Panc1 (cell line): ENCODE results near the gene SRGAP2C.
"Not testable (repeated sequence)": the region's sequence is repeated elsewhere in the genome, so short reads cannot be mapped to it uniquely, and the experiment has no call there.

ENCODE experiments used
- POLR2AphosphoS5 ChIP-seq: IDR thresholded peaks from 2 replicates; pipeline ENCODE4 v1.6.1; 2012; ENCODE audit warnings: mild to moderate bottlenecking, low read depth, low read length, moderate library complexity
- SIN3A ChIP-seq: IDR thresholded peaks from 2 replicates; pipeline ENCODE4 v1.6.1; 2012; ENCODE audit warnings: low read depth, mild to moderate bottlenecking, low read length, moderate library complexity, borderline replicate concordance; ENCODE audit not compliant: insufficient read depth
- TF ChIP-seq, protein P1 (sequence below): fragments of 450-650 bp; IDR thresholded peaks from 2 replicates; pipeline ENCODE4 v1.5.1; 2017; ENCODE audit warnings: mild to moderate bottlenecking

DNA sequence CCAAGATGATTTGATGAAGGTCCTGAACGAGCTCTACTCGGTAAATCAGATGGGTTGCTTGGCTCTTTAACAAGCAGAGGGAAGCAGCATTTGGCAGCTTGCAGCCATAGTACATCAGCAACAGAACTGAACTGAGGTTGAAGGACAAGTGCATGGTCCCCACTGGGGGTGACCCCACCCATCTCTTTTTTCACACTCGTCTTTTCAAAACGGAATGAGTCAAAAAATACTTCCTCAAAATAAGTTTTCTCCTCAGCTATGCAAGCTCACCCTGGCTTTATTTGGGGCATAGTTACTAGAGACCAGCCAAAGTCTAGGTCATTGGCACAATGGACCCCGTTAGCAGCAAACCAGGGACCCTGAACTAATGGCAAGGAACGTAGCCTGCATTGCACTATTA is 180.5 kb downstream of the SRGAP2C start:
- TF ChIP-seq, protein P1, sequence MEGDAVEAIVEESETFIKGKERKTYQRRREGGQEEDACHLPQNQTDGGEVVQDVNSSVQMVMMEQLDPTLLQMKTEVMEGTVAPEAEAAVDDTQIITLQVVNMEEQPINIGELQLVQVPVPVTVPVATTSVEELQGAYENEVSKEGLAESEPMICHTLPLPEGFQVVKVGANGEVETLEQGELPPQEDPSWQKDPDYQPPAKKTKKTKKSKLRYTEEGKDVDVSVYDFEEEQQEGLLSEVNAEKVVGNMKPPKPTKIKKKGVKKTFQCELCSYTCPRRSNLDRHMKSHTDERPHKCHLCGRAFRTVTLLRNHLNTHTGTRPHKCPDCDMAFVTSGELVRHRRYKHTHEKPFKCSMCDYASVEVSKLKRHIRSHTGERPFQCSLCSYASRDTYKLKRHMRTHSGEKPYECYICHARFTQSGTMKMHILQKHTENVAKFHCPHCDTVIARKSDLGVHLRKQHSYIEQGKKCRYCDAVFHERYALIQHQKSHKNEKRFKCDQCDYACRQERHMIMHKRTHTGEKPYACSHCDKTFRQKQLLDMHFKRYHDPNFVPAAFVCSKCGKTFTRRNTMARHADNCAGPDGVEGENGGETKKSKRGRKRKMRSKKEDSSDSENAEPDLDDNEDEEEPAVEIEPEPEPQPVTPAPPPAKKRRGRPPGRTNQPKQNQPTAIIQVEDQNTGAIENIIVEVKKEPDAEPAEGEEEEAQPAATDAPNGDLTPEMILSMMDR: not testable (repeated sequence)
- not testable (repeated sequence) for TF ChIP-seq POLR2AphosphoS5, SIN3A
